ENCODE results near the gene CCDC183.

GRCh38 chr9:136808075-136808805, 12.1 kb downstream of the CCDC183 start:
- no peak; the same call in 1 of the 2 replicates for TF ChIP-seq CTCF (conservative IDR thresholded peaks at IDR 0.05; ENCODE audit: low read length)
- no peak for TF ChIP-seq EZH2phosphoT487 (IDR thresholded peaks at IDR 0.05; ENCODE audit: borderline replicate concordance)
